ENCODE results near the gene FEM1C. TPM values are rescaled to one million over a fixed set of nuclear protein-coding genes. Genes with fewer than 3 reads are reported as not detected.
"Not testable (repeated sequence)": the region's sequence is repeated elsewhere in the genome, so short reads cannot be mapped to it uniquely, and the experiment has no call there.

Gene FEM1C
- total RNA-seq, 2 donors from 2014 or later: 20.2 to 39.2 TPM

DNA sequence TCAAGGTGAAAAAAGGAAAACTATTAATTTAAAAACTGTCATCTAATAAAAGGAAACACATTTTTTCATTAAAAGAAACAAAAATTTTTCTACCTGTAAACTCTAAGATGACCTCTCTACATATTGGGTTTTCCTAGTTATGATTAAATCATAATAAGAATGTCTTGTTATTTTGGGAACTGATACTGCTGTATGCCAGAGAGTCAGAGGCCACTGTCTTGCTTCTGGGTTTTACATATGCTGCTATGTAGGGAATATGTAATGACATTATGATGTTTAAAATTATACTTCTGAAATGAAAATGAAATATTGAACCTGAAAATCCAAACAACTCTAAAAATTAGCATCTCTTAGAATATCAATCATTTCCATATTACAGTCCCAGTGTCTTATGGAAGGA is 63.7 kb downstream of the FEM1C start:
- intact Hi-C loops (cut with DNase I): no loop called here
- Histone ChIP-seq H3K27me3 (no peaks in the 10 kb centered on the region), H3K9me3 (no peaks in the 10 kb centered on the region), H3K9ac (ENCODE audit: low read depth in 2 of 2, low read length in 2 of 2) (no peak overlapping the region), H3K4me1 (no peaks in the 10 kb centered on the region), H3K36me3 (no peaks in the 10 kb centered on the region), H3K27ac (no peak overlapping the region), H3K4me3 (no peak overlapping the region)
- TF ChIP-seq, protein P1, sequence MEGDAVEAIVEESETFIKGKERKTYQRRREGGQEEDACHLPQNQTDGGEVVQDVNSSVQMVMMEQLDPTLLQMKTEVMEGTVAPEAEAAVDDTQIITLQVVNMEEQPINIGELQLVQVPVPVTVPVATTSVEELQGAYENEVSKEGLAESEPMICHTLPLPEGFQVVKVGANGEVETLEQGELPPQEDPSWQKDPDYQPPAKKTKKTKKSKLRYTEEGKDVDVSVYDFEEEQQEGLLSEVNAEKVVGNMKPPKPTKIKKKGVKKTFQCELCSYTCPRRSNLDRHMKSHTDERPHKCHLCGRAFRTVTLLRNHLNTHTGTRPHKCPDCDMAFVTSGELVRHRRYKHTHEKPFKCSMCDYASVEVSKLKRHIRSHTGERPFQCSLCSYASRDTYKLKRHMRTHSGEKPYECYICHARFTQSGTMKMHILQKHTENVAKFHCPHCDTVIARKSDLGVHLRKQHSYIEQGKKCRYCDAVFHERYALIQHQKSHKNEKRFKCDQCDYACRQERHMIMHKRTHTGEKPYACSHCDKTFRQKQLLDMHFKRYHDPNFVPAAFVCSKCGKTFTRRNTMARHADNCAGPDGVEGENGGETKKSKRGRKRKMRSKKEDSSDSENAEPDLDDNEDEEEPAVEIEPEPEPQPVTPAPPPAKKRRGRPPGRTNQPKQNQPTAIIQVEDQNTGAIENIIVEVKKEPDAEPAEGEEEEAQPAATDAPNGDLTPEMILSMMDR (IDR thresholded peaks at IDR 0.05): no peak
- no peak for DNase-seq

DNA sequence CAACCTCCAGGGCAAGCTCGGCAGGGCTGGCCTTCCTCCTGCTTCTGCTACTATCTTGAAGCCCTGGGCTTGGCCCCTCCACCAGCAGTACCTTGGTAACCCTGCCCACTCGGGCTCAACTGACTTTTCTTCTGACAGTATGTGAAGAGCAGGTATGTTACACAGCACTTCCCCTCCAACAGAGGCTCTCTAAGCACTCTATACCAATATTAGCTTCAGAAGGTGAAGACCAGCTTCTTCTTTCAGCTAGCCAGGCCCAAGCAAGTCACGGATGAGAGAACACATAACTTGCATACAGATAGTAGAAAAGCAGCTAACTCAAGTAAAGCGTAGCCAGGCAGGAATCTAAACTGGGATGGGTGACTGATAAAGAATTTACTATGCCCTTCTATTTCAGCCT is 64.3 kb downstream of the FEM1C start:
- H3K36me3 ChIP-seq: no peaks in the 10 kb centered on the region
- intact Hi-C loops (cut with DNase I): no loop called here
- TF ChIP-seq, protein P1 (IDR thresholded peaks at IDR 0.05): no peak
- no peak overlapping the region for H3K9ac ChIP-seq (ENCODE audit: low read depth in 2 of 2, low read length in 2 of 2)
- no peak overlapping the region for H3K27ac ChIP-seq
- no peak overlapping the region for H3K4me3 ChIP-seq
- H3K9me3 ChIP-seq: no peaks in the 10 kb centered on the region
- no peaks in the 10 kb centered on the region for H3K4me1 ChIP-seq
- no peaks in the 10 kb centered on the region for H3K27me3 ChIP-seq
- no peak for DNase-seq

DNA sequence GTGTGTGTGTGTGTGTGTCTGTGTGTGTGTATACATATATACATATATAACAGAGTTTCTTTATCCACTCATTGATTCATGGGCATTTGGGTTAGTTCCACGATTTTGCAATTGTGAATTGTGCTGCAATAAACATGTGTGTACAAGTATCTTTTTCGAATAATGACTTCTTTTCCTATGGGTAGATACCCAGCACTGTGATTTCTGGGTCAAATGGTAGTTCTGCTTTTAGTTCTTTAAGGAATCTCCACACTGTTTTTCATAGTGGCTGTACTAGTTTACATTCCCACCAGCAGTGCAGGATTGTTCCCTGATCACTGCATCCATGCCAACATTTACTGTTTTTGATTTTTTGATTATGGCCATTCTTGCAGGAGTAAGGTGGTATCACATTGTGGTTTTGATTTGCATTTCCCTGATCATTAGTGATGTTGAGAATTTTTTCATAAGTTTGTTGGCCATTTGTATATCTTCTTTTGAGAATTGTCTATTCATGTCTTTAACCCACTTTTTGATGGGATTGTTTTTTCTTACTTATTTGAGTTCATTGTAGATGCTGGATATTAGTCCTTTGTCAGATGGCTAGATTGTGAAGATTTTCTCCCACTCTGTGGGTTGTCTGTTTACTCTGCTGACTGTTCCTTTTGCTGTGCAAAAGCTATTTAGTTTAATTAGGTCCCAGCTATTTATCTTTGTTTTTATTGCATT is 65.3 kb downstream of the FEM1C start:
- H3K27ac ChIP-seq; H3K4me3 ChIP-seq; H3K9ac ChIP-seq (ENCODE audit: low read depth in 2 of 2, low read length in 2 of 2); H3K36me3 ChIP-seq; intact Hi-C loops (cut with DNase I); DNase-seq; H3K4me1 ChIP-seq; H3K27me3 ChIP-seq; H3K9me3 ChIP-seq: not testable (repeated sequence)

DNA sequence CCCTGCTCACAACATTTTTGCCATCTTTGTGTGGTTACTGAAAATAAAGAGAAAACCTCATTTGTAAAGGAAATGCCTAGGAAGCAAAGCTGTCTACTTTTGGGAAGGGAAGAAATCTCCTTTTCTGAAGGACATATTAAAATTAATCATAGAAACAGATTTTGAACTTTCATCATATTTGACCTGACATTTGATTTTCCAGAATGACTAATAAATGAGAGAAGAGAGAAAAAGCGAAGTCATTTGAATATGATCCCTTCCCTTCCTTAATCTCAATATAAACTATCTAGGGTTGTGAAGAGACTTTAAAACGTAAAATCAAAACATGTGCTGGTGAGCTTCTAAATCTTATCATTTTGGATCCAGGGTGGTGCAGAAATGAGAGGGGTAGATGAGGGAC is 66.3 kb downstream of the FEM1C start:
- no peak overlapping the region for H3K9ac ChIP-seq (ENCODE audit: low read depth in 2 of 2, low read length in 2 of 2)
- H3K4me3 ChIP-seq: no peak overlapping the region
- intact Hi-C loops (cut with DNase I): no loop called here
- H3K36me3 ChIP-seq: no peaks in the 10 kb centered on the region
- no peaks in the 10 kb centered on the region for H3K4me1 ChIP-seq
- no peak overlapping the region for H3K27ac ChIP-seq
- no peaks in the 10 kb centered on the region for H3K27me3 ChIP-seq
- H3K9me3 ChIP-seq: no peaks in the 10 kb centered on the region
- TF ChIP-seq, protein P1 (IDR thresholded peaks at IDR 0.05): no peak
- no peak for DNase-seq

DNA sequence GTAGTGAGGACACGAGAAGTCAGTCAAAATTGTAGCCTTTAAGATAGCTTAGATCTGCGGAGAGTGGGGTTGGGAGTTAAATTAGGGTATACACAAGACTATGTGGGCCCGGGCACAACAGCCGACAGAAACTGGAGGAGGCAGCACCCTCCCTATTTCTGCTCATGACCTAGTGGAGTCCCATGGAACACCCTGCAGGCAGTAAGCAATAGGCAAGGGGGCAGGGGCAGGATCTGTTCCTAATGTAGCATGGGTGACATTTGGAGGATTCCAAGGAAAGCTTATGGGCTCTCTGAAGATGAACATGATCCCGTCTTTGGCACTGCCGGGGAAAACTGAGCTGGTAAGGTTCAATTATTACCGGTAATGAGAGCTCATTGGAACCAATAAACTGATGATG is 67.0 kb downstream of the FEM1C start:
- Histone ChIP-seq H3K36me3 (no peaks in the 10 kb centered on the region), H3K9me3 (no peaks in the 10 kb centered on the region), H3K27me3 (no peaks in the 10 kb centered on the region), H3K9ac (ENCODE audit: low read depth in 2 of 2, low read length in 2 of 2) (no peak overlapping the region), H3K4me3 (no peak overlapping the region), H3K4me1 (no peaks in the 10 kb centered on the region), H3K27ac (no peak overlapping the region)
- TF ChIP-seq, protein P1 (IDR thresholded peaks at IDR 0.05): no peak
- intact Hi-C loops (cut with DNase I): no loop called here
- DNase-seq: no peak

DNA sequence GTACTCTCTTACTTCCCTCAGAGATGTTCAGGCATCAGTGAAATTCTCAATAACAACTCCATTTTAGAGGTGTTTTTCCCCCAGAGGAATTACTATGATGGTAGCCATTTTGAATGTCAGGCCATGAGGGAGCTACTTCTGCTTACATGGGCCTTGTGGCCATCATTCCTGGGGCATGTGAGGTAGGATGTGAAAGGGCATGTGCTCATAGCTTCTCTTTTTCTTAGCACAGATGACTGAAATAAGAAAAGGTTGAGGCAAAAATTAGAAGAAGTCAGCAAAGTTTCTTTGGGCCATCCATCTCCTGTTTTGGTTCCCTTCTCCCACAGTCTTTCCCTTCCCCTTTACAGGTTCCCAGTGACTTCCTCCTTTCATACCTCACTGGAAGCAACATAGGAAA is 68.8 kb downstream of the FEM1C start:
- Histone ChIP-seq H3K9me3 (no peaks in the 10 kb centered on the region), H3K36me3 (no peaks in the 10 kb centered on the region), H3K4me3 (no peak overlapping the region), H3K27ac (no peak overlapping the region), H3K27me3 (no peaks in the 10 kb centered on the region), H3K4me1 (no peaks in the 10 kb centered on the region), H3K9ac (ENCODE audit: low read depth in 2 of 2, low read length in 2 of 2) (no peak overlapping the region)
- TF ChIP-seq, protein P1 (IDR thresholded peaks at IDR 0.05): no peak
- intact Hi-C loops (cut with DNase I): no loop called here
- no peak for DNase-seq
